Panc1 (cell line): ENCODE results near the gene IDE. TPM values are rescaled to one million over a fixed set of nuclear protein-coding genes. Genes with fewer than 3 reads are reported as not detected.

ENCODE experiments used
- ATAC-seq: fragments of 200-7000 bp; cut with Tn5 transposase; 2 replicates; pipeline ENCODE4 v1.9.1; 2020; ENCODE audit warnings: mild to moderate bottlenecking, moderate library complexity
- BruUV-seq: library from RNA; stranded (reverse); fragments of 400-500 nt; replicated peaks from 2 replicates; lab custom pipeline; 2021; lab: Mats Ljungman, UMichigan
- CTCF ChIA-PET: fragments of 300-600 bp; sonication (Branson Sonifier 250); formaldehyde crosslinking; loops from one replicate; lab custom pipeline; 2022; ENCODE audit warnings: antibody characterized with exemption; lab: Charles Lee
- POLR2A ChIA-PET: fragments of 300-600 bp; sonication (Branson Sonifier 250); formaldehyde crosslinking; loops from one replicate; lab custom pipeline; 2022; ENCODE audit warnings: antibody characterized with exemption; lab: Charles Lee
- DNase-seq: peaks from one replicate; pipeline ENCODE4 v3.0.0-alpha.2; 2010; ENCODE audit warnings: low read depth, low spot score
- H3K27ac ChIP-seq: 2 replicates; pipeline ENCODE4 v1.5.1; 2011; ENCODE audit warnings: mild to moderate bottlenecking, low read length, inconsistent platforms
- H3K27me3 ChIP-seq: fragments of 200-500 bp; sonication (Bioruptor generic); 2 replicates; pipeline ENCODE4 v1.6.0; 2014; ENCODE audit warnings: low read length, inconsistent platforms; ENCODE audit not compliant: control insufficient read depth, insufficient read depth
- H3K36me3 ChIP-seq: fragments of 200-500 bp; sonication (Bioruptor generic); 2 replicates; pipeline ENCODE4 v1.5.1; 2014; ENCODE audit warnings: inconsistent platforms, mild to moderate bottlenecking, low read length, moderate library complexity; ENCODE audit not compliant: control insufficient read depth, insufficient read depth
- H3K4me1 ChIP-seq: 2 replicates; pipeline ENCODE4 v1.5.1; 2011; ENCODE audit warnings: inconsistent platforms, mild to moderate bottlenecking, low read length, moderate library complexity; ENCODE audit not compliant: control insufficient read depth, insufficient read depth
- H3K4me3 ChIP-seq, 2 experiments: 2 replicates each; pipeline ENCODE4 v1.5.1; 2011 to 2012; ENCODE audit warnings: low read depth in 2 of 2, low read length in 2 of 2, mild to moderate bottlenecking in 2 of 2, inconsistent platforms in 1 of 2, moderate library complexity in 1 of 2
- H3K9me3 ChIP-seq: fragments of 200-500 bp; sonication (Bioruptor generic); 2 replicates; pipeline ENCODE4 v1.5.1; 2014; ENCODE audit warnings: low read depth, mild to moderate bottlenecking, inconsistent platforms, low read length, moderate library complexity; ENCODE audit not compliant: control insufficient read depth, insufficient read depth
- CTCF ChIP-seq: fragments of 450-650 bp; IDR thresholded peaks from 2 replicates; pipeline ENCODE4 v1.5.1; 2017; ENCODE audit warnings: mild to moderate bottlenecking
- POLR2AphosphoS5 ChIP-seq: IDR thresholded peaks from 2 replicates; pipeline ENCODE4 v1.6.1; 2012; ENCODE audit warnings: mild to moderate bottlenecking, low read depth, low read length, moderate library complexity
- REST ChIP-seq, 2 experiments: IDR thresholded peaks; 2 replicates each; pipeline ENCODE4 v1.6.1; 2011 to 2012; ENCODE audit warnings: low read depth in 2 of 2, control low read depth in 1 of 2, low read length in 1 of 2, mild to moderate bottlenecking in 1 of 2, moderate library complexity in 1 of 2; ENCODE audit not compliant: insufficient read depth in 1 of 2
- SIN3A ChIP-seq: IDR thresholded peaks from 2 replicates; pipeline ENCODE4 v1.6.1; 2012; ENCODE audit warnings: low read depth, mild to moderate bottlenecking, low read length, moderate library complexity, borderline replicate concordance; ENCODE audit not compliant: insufficient read depth
- TCF7L2 ChIP-seq: IDR thresholded peaks from 2 replicates; pipeline ENCODE4 v1.6.1; 2011; ENCODE audit warnings: mild to moderate bottlenecking, low read depth, low read length, inconsistent platforms
- in situ Hi-C: cut with HindIII; loops from 2 replicates; pipeline ENCODE4 v1.10.0; 2016; ENCODE audit warnings: low sequenced_read_pairs, low pct_unique_long_range_greater_than_20kb
- intact Hi-C: fragments of 100-400 bp; cut with micrococcal nuclease; formaldehyde crosslinking; loops from one replicate; pipeline ENCODE4 v1.10.0; 2022; ENCODE audit not compliant: unreplicated experiment
- total RNA-seq: library from RNA; stranded (reverse); gene quantifications from one replicate; pipeline ENCODE4 v1.2.1, GENCODE V29; 2021; ENCODE audit not compliant: unreplicated experiment

Gene IDE
- total RNA-seq, 1 experiment from 2014 or later = 79.0 TPM

- ChIA-PET POLR2A (no interaction called here), CTCF (no interaction called here)
- no TSS peak for BruUV-seq
- H3K4me1 ChIP-seq = no peaks in the 10 kb centered on the region
- H3K36me3 ChIP-seq = peaks cover 38% of the 10 kb centered on the region
- TF ChIP-seq REST (IDR thresholded peaks at IDR 0.05; ENCODE audit: insufficient read depth in 1 of 2, low read depth in 2 of 2, low read length in 1 of 2) (no peak), SIN3A (no peak), CTCF (no peak), TCF7L2 (no peak), POLR2AphosphoS5 (no peak)
- no peak overlapping the region for H3K4me3 ChIP-seq
- in situ Hi-C loops = no loop called here
- no peak for DNase-seq
- intact Hi-C loops = no loop called here
- no peak overlapping the region for H3K27ac ChIP-seq
- H3K9me3 ChIP-seq = no peaks in the 10 kb centered on the region
- ATAC-seq = no peak
- no peaks in the 10 kb centered on the region for H3K27me3 ChIP-seq
Measured at GRCh38 chr10:92506336-92506735, 67.6 kb downstream of the IDE start.

- TF ChIP-seq SIN3A (no peak), REST (IDR thresholded peaks at IDR 0.05; ENCODE audit: insufficient read depth in 1 of 2, low read depth in 2 of 2, low read length in 1 of 2) (no peak), CTCF (no peak), TCF7L2 (no peak), POLR2AphosphoS5 (no peak)
- Histone ChIP-seq H3K4me3 (no peak overlapping the region), H3K4me1 (no peaks in the 10 kb centered on the region), H3K36me3 (peaks cover 40% of the 10 kb centered on the region), H3K27ac (no peak overlapping the region), H3K9me3 (no peaks in the 10 kb centered on the region), H3K27me3 (no peaks in the 10 kb centered on the region)
- in situ Hi-C loops = no loop called here
- ChIA-PET CTCF (no interaction called here), POLR2A (no interaction called here)
- DNase-seq = no peak
- no peak for ATAC-seq
- intact Hi-C loops = no loop called here
- no TSS peak for BruUV-seq
Measured at GRCh38 chr10:92505044-92505443, 68.8 kb downstream of the IDE start.
